IMR-90 (cell line): ENCODE measurements around the gene METTL15. TPM values are rescaled to one million over a fixed set of nuclear protein-coding genes. Genes with fewer than 3 reads are reported as not detected.

ENCODE experiments used
- ATAC-seq: fragments of 200-7000 bp; cut with Tn5 transposase; 2 replicates; pipeline ENCODE4 v1.9.1; 2020; ENCODE audit warnings: low read depth, mild to moderate bottlenecking, moderate library complexity
- BruUV-seq: library from RNA; stranded (reverse); fragments of 400-500 nt; replicated peaks from 2 replicates; lab custom pipeline; 2021; lab: Mats Ljungman, UMichigan
- CTCF ChIA-PET: fragments of 300-600 bp; formaldehyde crosslinking; extraction: SDS; loops from one replicate; lab custom pipeline; 2021; ENCODE audit warnings: antibody characterized with exemption; lab: Yijun Ruan, JAX
- POLR2A ChIA-PET: fragments of 300-600 bp; sonication (Branson Sonifier 250); formaldehyde crosslinking; loops from one replicate; lab custom pipeline; 2022; ENCODE audit warnings: antibody characterized with exemption; ENCODE audit not compliant: unreplicated experiment; lab: Charles Lee
- DNase-seq: peaks from one replicate; pipeline ENCODE4 v3.0.0; 2013
- H2AFZ ChIP-seq: replicated peaks from 2 replicates; pipeline ENCODE3; 2013; ENCODE audit warnings: low read length, mild to moderate bottlenecking; ENCODE audit not compliant: poor library complexity
- H2AK5ac ChIP-seq: 2 replicates; pipeline ENCODE4 v1.6.1; 2013; ENCODE audit warnings: low read depth, low read length, inconsistent platforms
- H2AK9ac ChIP-seq: replicated peaks from 2 replicates; pipeline ENCODE3; 2013; ENCODE audit warnings: mild to moderate bottlenecking, low read depth, low read length, moderate library complexity; ENCODE audit not compliant: poor library complexity
- H2BK120ac ChIP-seq: 2 replicates; pipeline ENCODE4 v1.6.1; 2013; ENCODE audit warnings: low read depth, low read length, inconsistent platforms
- H2BK15ac ChIP-seq: 3 replicates; pipeline ENCODE4 v1.6.1; 2013; ENCODE audit warnings: low read depth, low read length, inconsistent platforms
- H2BK20ac ChIP-seq: 2 replicates; pipeline ENCODE4 v1.6.1; 2013; ENCODE audit warnings: low read depth, mild to moderate bottlenecking, inconsistent platforms, low read length, moderate library complexity
- H2BK5ac ChIP-seq: 2 replicates; pipeline ENCODE4 v1.6.1; 2013; ENCODE audit warnings: mild to moderate bottlenecking, low read depth, low read length, inconsistent platforms; ENCODE audit not compliant: poor library complexity, severe bottlenecking
- H3K14ac ChIP-seq: replicated peaks from 2 replicates; pipeline ENCODE4 v1.6.1; 2013; ENCODE audit warnings: low read depth, low read length, inconsistent platforms
- H3K18ac ChIP-seq: 2 replicates; pipeline ENCODE4 v1.6.1; 2013; ENCODE audit warnings: low read depth, low read length, control low read depth
- H3K23ac ChIP-seq: 2 replicates; pipeline ENCODE4 v1.6.1; 2013; ENCODE audit warnings: low read depth, low read length, inconsistent platforms
- H3K27ac ChIP-seq: 2 replicates; pipeline ENCODE4 v1.5.1; 2013; ENCODE audit warnings: mild to moderate bottlenecking, control low read depth, low read length; ENCODE audit not compliant: insufficient read depth
- H3K27me3 ChIP-seq: 2 replicates; pipeline ENCODE4 v1.6.1; 2013; ENCODE audit warnings: low read length; ENCODE audit not compliant: control insufficient read depth, insufficient read depth
- H3K36me3 ChIP-seq: 2 replicates; pipeline ENCODE4 v1.6.1; 2013; ENCODE audit warnings: low read length, mixed read lengths; ENCODE audit not compliant: control insufficient read depth, insufficient read depth
- H3K4ac ChIP-seq: 2 replicates; pipeline ENCODE4 v1.6.1; 2013; ENCODE audit warnings: low read depth, low read length, inconsistent platforms
- H3K4me1 ChIP-seq: 2 replicates; pipeline ENCODE4 v1.6.1; 2013; ENCODE audit warnings: low read length, mixed read lengths; ENCODE audit not compliant: control insufficient read depth, insufficient read depth
- H3K4me2 ChIP-seq: 2 replicates; pipeline ENCODE4 v1.6.1; 2013; ENCODE audit warnings: low read depth, mild to moderate bottlenecking, control low read depth, low read length, moderate library complexity
- H3K4me3 ChIP-seq: 2 replicates; pipeline ENCODE4 v1.5.1; 2013; ENCODE audit warnings: low read depth, mild to moderate bottlenecking, control low read depth, low read length, moderate library complexity; ENCODE audit not compliant: insufficient read depth
- H3K56ac ChIP-seq: 2 replicates; pipeline ENCODE4 v1.6.1; 2013; ENCODE audit warnings: low read length, inconsistent platforms; ENCODE audit not compliant: insufficient read depth; ENCODE audit errors: extremely low read depth
- H3K79me1 ChIP-seq, 2 experiments: 2 replicates each; pipeline ENCODE4 v1.6.1; 2013; ENCODE audit warnings: low read length in 2 of 2, inconsistent platforms in 1 of 2, low read depth in 1 of 2
- H3K9ac ChIP-seq: 2 replicates; pipeline ENCODE4 v1.6.1; 2013; ENCODE audit warnings: low read depth, low read length, control low read depth
- H3K9me1 ChIP-seq: 2 replicates; pipeline ENCODE4 v1.6.1; 2013; ENCODE audit warnings: low read length, inconsistent platforms; ENCODE audit not compliant: insufficient read depth
- H3K9me3 ChIP-seq: 2 replicates; pipeline ENCODE4 v1.6.1; 2013; ENCODE audit warnings: low read length; ENCODE audit not compliant: control insufficient read depth, insufficient read depth
- H4K20me1 ChIP-seq: 2 replicates; pipeline ENCODE4 v1.6.1; 2013; ENCODE audit warnings: low read length, inconsistent platforms; ENCODE audit not compliant: insufficient read depth
- H4K5ac ChIP-seq: 2 replicates; pipeline ENCODE4 v1.6.1; 2013; ENCODE audit warnings: mild to moderate bottlenecking, low read depth, low read length, control low read depth
- H4K8ac ChIP-seq, 2 experiments: 2 replicates each; pipeline ENCODE4 v1.6.1; 2013; ENCODE audit warnings: low read depth in 2 of 2, low read length in 2 of 2, control low read depth in 1 of 2, inconsistent platforms in 1 of 2
- H4K91ac ChIP-seq: 2 replicates; pipeline ENCODE4 v1.6.1; 2013; ENCODE audit warnings: low read depth, low read length, inconsistent platforms; ENCODE audit not compliant: insufficient read depth
- MXI1 ChIP-seq: IDR thresholded peaks from 2 replicates; pipeline ENCODE4 v1.6.1; 2012; ENCODE audit warnings: low read depth, mild to moderate bottlenecking, low read length, moderate library complexity, borderline replicate concordance
- POLR2A ChIP-seq: IDR thresholded peaks from 2 replicates; pipeline ENCODE4 v1.6.1; 2012; ENCODE audit warnings: mild to moderate bottlenecking, low read depth, low read length
- RAD21 ChIP-seq: IDR thresholded peaks from 2 replicates; pipeline ENCODE4 v1.6.1; 2012; ENCODE audit warnings: low read length, improper control_type of control experiment
- WGBS, 2 experiments: methylation state at CpG; one replicate each; pipeline versions ENCODE4 v1.1.5 to v1.1.7; 2013; ENCODE audit warnings: missing lambda C conversion rate in 2 of 2; ENCODE audit not compliant: insufficient read length in 1 of 2; ENCODE audit errors: extremely low coverage in 2 of 2; 5-methylcytosine and 5-hydroxymethylcytosine counted together
- dilution Hi-C: fragments of 300-500 bp; cut with HindIII; formaldehyde crosslinking; loops from one replicate; pipeline ENCODE4 v1.14.3; 2018; ENCODE audit warnings: low sequenced_read_pairs; ENCODE audit not compliant: unreplicated experiment
- in situ Hi-C: fragments of 300-500 bp; cut with MboI; formaldehyde crosslinking; loops from 3 replicates; pipeline ENCODE4 v1.14.3; 2019; ENCODE audit warnings: low sequenced_read_pairs, inconsistent platforms, mixed read lengths
- intact Hi-C: fragments of 100-400 bp; cut with micrococcal nuclease; formaldehyde crosslinking; loops from 2 replicates; pipeline ENCODE4 v1.10.0; 2022
- polyA plus RNA-seq, 3 experiments: library from polyadenylated mRNA; depleted of rRNA; stranded (reverse); fragments of >200 nt; gene quantifications; 2 replicates each; pipeline ENCODE4 v1.2.3, GENCODE V29; 2012; ENCODE audit warnings: low replicate concordance in 1 of 3
- total RNA-seq: library from RNA; depleted of rRNA; stranded (reverse); fragments of >200 nt; gene quantifications from 2 replicates; pipeline ENCODE4 v1.2.3, GENCODE V29; 2012

METTL15 gene
- total and polyA plus RNA-seq, 2 of the 4 experiments (the other 2 are of a cell fraction), result 6.5 to 30.5 TPM

DNA sequence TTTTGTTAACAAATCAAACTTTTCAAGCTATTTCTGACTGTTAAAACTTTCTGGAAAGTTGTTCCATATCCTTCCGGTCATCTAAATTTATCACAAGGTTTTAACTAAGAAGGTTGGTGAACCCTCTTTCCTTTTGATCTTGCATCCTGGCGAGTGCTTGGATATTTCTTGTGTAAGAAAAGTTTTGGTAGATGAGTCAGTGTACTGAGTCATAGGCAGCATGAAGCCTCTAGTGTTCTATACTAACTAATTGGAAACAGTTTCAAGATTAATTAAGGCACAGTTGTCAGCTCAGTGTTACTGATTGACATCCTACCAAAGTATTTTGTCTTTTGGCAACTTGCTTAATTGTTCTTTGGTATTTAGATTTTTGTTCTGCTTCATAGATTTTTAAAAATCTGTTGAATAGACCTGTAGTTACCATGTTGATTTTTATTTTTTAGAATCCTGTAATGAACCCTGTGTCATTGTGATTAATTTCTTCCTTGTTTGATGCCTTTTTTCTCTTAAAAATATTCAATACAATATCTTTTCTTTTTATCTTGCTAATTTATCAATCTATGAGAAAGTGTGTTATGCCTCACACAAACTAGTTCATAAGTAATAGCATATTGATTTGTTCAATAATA is 38.0 kb downstream of the METTL15 start (continued):
- no peak for TF ChIP-seq MXI1
- no peak for TF ChIP-seq POLR2A

DNA sequence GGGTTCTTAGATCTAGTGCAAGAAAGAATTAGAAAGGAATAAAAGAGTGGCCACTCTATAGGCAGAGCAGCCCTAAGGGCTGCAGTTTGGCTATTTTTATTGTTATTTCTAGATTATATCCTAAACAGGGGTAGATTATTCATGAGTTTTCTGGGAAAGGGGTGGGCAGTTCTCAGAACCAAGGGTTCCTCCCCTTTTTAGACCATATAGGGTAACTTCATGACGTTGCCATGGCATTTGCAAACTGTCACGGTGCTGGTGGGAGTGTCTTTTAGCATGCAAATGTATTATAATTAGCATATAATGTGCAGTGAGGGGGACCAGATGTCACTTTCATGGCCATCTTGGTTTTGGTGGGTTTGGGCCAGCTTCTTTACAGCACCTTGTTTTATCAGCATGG is 44.6 kb downstream of the METTL15 start:
- TF ChIP-seq RAD21, result no peak
- CTCF ChIA-PET, result no interaction called here
- ATAC-seq, result no peak
- dilution Hi-C loops (no loop called here), intact Hi-C loops (no loop called here), in situ Hi-C loops (no loop called here)
- H4K91ac ChIP-seq, result no peak overlapping the region
- peak overlapping the region; percentile 35; the same call in 1 of the 2 replicates for H2BK120ac ChIP-seq
- WGBS, 2 experiments, result no CpG with 5 or more reads among the region's 2 CpGs
- H3K4me2 ChIP-seq, result no peak overlapping the region
- H3K9ac ChIP-seq, result no peak overlapping the region
- peak overlapping the region; percentile 9; the same call in 1 of the 2 replicates for H3K14ac ChIP-seq
- no peak overlapping the region for H2BK15ac ChIP-seq
- no peak overlapping the region for H4K5ac ChIP-seq
- no peak overlapping the region for H2AK9ac ChIP-seq
- H3K4ac ChIP-seq, result no peak overlapping the region
- H2AK5ac ChIP-seq, result no peak overlapping the region
- BruUV-seq, result no TSS peak
- H3K27ac ChIP-seq, result no peak overlapping the region
- H3K79me1 ChIP-seq, result peaks cover 13 to 32% of the 10 kb centered on the region in 2 experiments
- H3K56ac ChIP-seq, result no peak overlapping the region
- H3K27me3 ChIP-seq, result no peaks in the 10 kb centered on the region
- H2AFZ ChIP-seq, result no peak overlapping the region
- no peak overlapping the region for H2BK20ac ChIP-seq
- H4K8ac ChIP-seq, result no peak overlapping the region; a peak in 1 of 4 replicates
- peaks cover 7% of the 10 kb centered on the region for H3K36me3 ChIP-seq
- H3K9me1 ChIP-seq, result no peaks in the 10 kb centered on the region
- no peak for DNase-seq
- H4K20me1 ChIP-seq, result no peaks in the 10 kb centered on the region
- POLR2A ChIA-PET, result no interaction called here
- H3K23ac ChIP-seq, result no peak overlapping the region
- H3K4me3 ChIP-seq, result no peak overlapping the region
- H3K4me1 ChIP-seq, result no peaks in the 10 kb centered on the region
- H3K9me3 ChIP-seq, result no peaks in the 10 kb centered on the region
- peak overlapping the region; percentile 36 for H2BK5ac ChIP-seq
- H3K18ac ChIP-seq, result no peak overlapping the region
